SU-DHL-6 (cell line): ENCODE results near the gene TRAPPC6A.

ENCODE experiments used
- H2AFZ ChIP-seq: fragments of 200-600 bp; sonication (generic); 2 replicates; pipeline ENCODE4 v1.6.1; 2014; ENCODE audit warnings: low read depth, mild to moderate bottlenecking, moderate library complexity, mixed read lengths, antibody characterized with exemption, low read length; ENCODE audit not compliant: severe bottlenecking
- H3F3A ChIP-seq: fragments of 200-600 bp; shearing (Covaris generic); 2 replicates; pipeline ENCODE4 v1.6.0; 2016; ENCODE audit warnings: antibody characterized with exemption, mild to moderate bottlenecking; ENCODE audit not compliant: insufficient read depth
- H3K27ac ChIP-seq: fragments of 200-600 bp; sonication (generic); 2 replicates; pipeline ENCODE4 v1.5.1; 2016; ENCODE audit warnings: low read depth, mild to moderate bottlenecking, low read length, moderate library complexity, mixed read lengths
- H3K27me3 ChIP-seq: fragments of 200-600 bp; sonication (generic), shearing (Covaris generic); 2 replicates; pipeline ENCODE4 v1.6.0; 2014; ENCODE audit warnings: mild to moderate bottlenecking, low read length
- H3K36me3 ChIP-seq: fragments of 200-600 bp; sonication (generic); 2 replicates; pipeline ENCODE4 v1.6.1; 2014; ENCODE audit warnings: mild to moderate bottlenecking, low read length, mixed read lengths
- H3K4me2 ChIP-seq: fragments of 300-600, 200-600 bp; shearing (Covaris generic), sonication (generic); 2 replicates; pipeline ENCODE4 v1.6.0; 2014; ENCODE audit warnings: low read length, low read depth, mild to moderate bottlenecking; ENCODE audit not compliant: poor library complexity, severe bottlenecking
- H3K4me3 ChIP-seq: fragments of 200-600 bp; sonication (generic); 2 replicates; pipeline ENCODE4 v1.5.1; 2014; ENCODE audit warnings: antibody characterized with exemption, low read length, mild to moderate bottlenecking, mixed read lengths; ENCODE audit not compliant: insufficient read depth, poor library complexity, severe bottlenecking
- H3K79me2 ChIP-seq: fragments of 200-600 bp; sonication (generic); 2 replicates; pipeline ENCODE4 v1.6.1; 2014; ENCODE audit warnings: mild to moderate bottlenecking, low read length, moderate library complexity; ENCODE audit not compliant: insufficient read depth
- H3K9ac ChIP-seq: fragments of 200-600 bp; sonication (generic); 2 replicates; pipeline ENCODE4 v1.7.0; 2014; ENCODE audit warnings: mild to moderate bottlenecking, low read length
- H3K9me2 ChIP-seq: fragments of 200-600 bp; sonication (generic); replicated peaks from 2 replicates; pipeline ENCODE4 v1.6.1; 2014; ENCODE audit warnings: low read length; ENCODE audit not compliant: insufficient read depth
- H3K9me3 ChIP-seq: fragments of 200-600 bp; sonication (generic); 2 replicates; pipeline ENCODE4 v1.6.1; 2014; ENCODE audit warnings: low read length, mixed read lengths; ENCODE audit not compliant: insufficient read depth
- H4K20me1 ChIP-seq: fragments of 200-600 bp; sonication (generic); 2 replicates; pipeline ENCODE4 v1.6.1; 2014; ENCODE audit warnings: low read depth, mild to moderate bottlenecking, antibody characterized with exemption, low read length, moderate library complexity, mixed read lengths
- CTCF ChIP-seq: fragments of 200-600 bp; sonication (generic); IDR thresholded peaks from one replicate; pipeline ENCODE4 v1.5.1; 2017; ENCODE audit warnings: antibody characterized with exemption, mild to moderate bottlenecking, low read length, moderate library complexity; ENCODE audit not compliant: insufficient read depth, poor library complexity, severe bottlenecking
- EZH2phosphoT487 ChIP-seq: fragments of 200-600 bp; sonication (generic), shearing (Covaris generic); conservative IDR thresholded peaks from 2 replicates; pipeline ENCODE4 v1.6.1; 2018; ENCODE audit warnings: mild to moderate bottlenecking, antibody characterized with exemption, low read length, moderate library complexity, mixed read lengths

TRAPPC6A gene

GRCh38 chr19:45163156-45163555 is 14.9 kb downstream of the TRAPPC6A start:
- no peak for TF ChIP-seq EZH2phosphoT487
- no peak for TF ChIP-seq CTCF
- Histone ChIP-seq H2AFZ (no peak overlapping the region), H4K20me1 (no peaks in the 10 kb centered on the region), H3K36me3 (no peaks in the 10 kb centered on the region), H3K4me3 (no peak overlapping the region), H3K4me2 (no peak overlapping the region), H3K27ac (no peak overlapping the region), H3K27me3 (no peaks in the 10 kb centered on the region), H3K9ac (no peak overlapping the region), H3K79me2 (no peaks in the 10 kb centered on the region), H3F3A (no peaks in the 10 kb centered on the region), H3K9me3 (no peaks in the 10 kb centered on the region), H3K9me2 (no peaks in the 10 kb centered on the region)

- no peaks in the 10 kb centered on the region for H3K9me2 ChIP-seq
- no peak overlapping the region for H3K9ac ChIP-seq
- H3K4me3 ChIP-seq: no peak overlapping the region
- no peaks in the 10 kb centered on the region for H3K9me3 ChIP-seq
- H4K20me1 ChIP-seq: no peaks in the 10 kb centered on the region
- no peak overlapping the region for H2AFZ ChIP-seq
- H3K27me3 ChIP-seq: no peaks in the 10 kb centered on the region
- H3K27ac ChIP-seq: no peak overlapping the region
- no peaks in the 10 kb centered on the region for H3K79me2 ChIP-seq
- H3K36me3 ChIP-seq: no peaks in the 10 kb centered on the region
- TF ChIP-seq CTCF (no peak), EZH2phosphoT487 (no peak)
- H3F3A ChIP-seq: no peaks in the 10 kb centered on the region
- no peak overlapping the region for H3K4me2 ChIP-seq
Observed at GRCh38 chr19:45162608-45163143, 15.4 kb downstream of the TRAPPC6A start.

- no peak overlapping the region for H3K4me3 ChIP-seq
- H3F3A ChIP-seq: no peaks in the 10 kb centered on the region
- no peak overlapping the region for H3K27ac ChIP-seq
- TF ChIP-seq EZH2phosphoT487 (no peak), CTCF (no peak)
- no peaks in the 10 kb centered on the region for H3K9me2 ChIP-seq
- H3K36me3 ChIP-seq: no peaks in the 10 kb centered on the region
- H3K79me2 ChIP-seq: no peaks in the 10 kb centered on the region
- H2AFZ ChIP-seq: no peak overlapping the region
- no peak overlapping the region for H3K9ac ChIP-seq
- no peaks in the 10 kb centered on the region for H3K9me3 ChIP-seq
- no peaks in the 10 kb centered on the region for H4K20me1 ChIP-seq
- no peaks in the 10 kb centered on the region for H3K27me3 ChIP-seq
- no peak overlapping the region for H3K4me2 ChIP-seq
Observed at GRCh38 chr19:45161738-45162607, 16.1 kb downstream of the TRAPPC6A start.
